Measurements from ENCODE around the gene E2F2.

DNA sequence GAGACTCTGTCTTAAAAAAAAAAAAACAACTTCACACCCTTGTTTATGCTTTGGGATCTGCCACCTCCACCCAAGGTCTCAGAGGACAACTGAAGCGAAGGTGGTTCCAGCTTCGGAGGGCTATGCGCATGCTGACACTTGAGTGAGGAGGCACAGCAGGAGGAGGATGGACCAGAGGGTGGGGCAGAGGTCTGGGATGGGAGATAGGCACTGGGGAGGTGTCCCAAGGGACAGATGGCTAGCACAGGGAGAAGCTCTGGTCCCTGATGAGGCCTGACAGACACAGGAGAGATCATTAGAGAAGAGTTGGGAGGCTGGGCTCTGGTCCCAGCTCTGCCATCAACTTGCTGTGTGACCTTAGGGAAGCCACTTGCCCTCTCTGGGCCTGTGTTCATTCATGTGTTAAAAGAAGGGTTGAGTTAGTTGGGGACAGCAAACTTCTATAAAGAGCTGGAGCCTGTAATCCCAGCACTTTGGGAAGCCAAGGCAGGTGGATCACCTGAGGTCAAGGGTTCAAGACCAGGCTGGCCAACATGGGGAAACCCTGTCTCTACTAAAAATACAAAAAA lies 16.8 kb downstream of the E2F2 start:
- TF ChIP-seq, protein P1, sequence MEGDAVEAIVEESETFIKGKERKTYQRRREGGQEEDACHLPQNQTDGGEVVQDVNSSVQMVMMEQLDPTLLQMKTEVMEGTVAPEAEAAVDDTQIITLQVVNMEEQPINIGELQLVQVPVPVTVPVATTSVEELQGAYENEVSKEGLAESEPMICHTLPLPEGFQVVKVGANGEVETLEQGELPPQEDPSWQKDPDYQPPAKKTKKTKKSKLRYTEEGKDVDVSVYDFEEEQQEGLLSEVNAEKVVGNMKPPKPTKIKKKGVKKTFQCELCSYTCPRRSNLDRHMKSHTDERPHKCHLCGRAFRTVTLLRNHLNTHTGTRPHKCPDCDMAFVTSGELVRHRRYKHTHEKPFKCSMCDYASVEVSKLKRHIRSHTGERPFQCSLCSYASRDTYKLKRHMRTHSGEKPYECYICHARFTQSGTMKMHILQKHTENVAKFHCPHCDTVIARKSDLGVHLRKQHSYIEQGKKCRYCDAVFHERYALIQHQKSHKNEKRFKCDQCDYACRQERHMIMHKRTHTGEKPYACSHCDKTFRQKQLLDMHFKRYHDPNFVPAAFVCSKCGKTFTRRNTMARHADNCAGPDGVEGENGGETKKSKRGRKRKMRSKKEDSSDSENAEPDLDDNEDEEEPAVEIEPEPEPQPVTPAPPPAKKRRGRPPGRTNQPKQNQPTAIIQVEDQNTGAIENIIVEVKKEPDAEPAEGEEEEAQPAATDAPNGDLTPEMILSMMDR (IDR thresholded peaks at IDR 0.05): no peak
- no peak for TF ChIP-seq POLR2A (IDR thresholded peaks at IDR 0.05)
- no peak for TF ChIP-seq POLR2AphosphoS5 (IDR thresholded peaks at IDR 0.05)
